Dedifferentiated amniotic fluid mesenchymal stem cell (primary cell): Measurements from ENCODE around the gene SAYSD1.
"Not testable (repeated sequence)": the region's sequence is repeated elsewhere in the genome, so short reads cannot be mapped to it uniquely, and the experiment has no call there.

Experiments
- DNase-seq: peaks from one replicate; pipeline ENCODE4 v3.0.0-alpha.2; 2016; ENCODE audit errors: extremely low spot score

The SAYSD1 gene, protein sequence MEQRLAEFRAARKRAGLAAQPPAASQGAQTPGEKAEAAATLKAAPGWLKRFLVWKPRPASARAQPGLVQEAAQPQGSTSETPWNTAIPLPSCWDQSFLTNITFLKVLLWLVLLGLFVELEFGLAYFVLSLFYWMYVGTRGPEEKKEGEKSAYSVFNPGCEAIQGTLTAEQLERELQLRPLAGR

GRCh38 chr6:39114704-39115599 is at the start of gene SAYSD1:
Gene SAYSD1 (minus strand): TSS chr6:39115186. CDS start chr6:39115089, 97 bp downstream.
- DNase-seq: peak; percentile 88

DNA sequence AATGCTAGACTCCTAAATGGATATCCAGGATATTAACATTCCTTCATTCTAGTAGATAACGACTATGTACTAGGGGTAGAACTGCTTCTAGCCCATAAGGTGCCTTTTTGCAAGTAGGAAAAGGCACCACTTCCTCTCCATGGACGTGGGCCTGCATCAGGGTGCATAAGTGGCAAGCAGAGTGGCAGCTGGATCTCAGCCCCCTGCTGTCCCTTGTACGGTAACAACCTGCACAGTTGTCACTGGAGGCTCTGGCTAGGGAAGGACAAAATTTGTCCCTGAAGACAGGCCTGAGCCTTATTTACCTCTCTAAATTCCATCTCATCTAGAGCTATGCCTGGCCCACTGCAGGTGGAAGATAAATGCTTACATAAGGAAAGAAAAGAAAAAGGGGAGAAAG is 42.5 kb upstream of the SAYSD1 start:
- no peak for DNase-seq

DNA sequence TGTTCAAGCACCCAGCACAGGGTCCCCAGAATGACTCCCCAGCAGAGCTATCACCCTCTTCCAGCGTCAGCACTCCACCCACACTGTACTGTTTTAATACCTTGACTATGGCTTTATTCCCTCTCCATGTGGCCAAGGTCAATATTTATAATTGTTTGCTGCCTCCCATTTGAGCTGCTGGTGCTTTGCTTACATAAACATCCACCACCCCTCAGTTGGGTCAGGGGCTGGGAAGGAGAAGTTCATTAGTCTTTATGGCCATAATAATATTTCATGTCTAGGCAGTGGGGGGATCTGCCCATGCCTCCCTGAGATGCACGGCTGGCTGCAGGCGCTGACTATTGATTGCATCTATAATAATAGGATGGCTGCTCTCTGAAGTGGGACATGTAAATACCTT is 41.8 kb upstream of the SAYSD1 start:
- DNase-seq: no peak

GRCh38 chr6:39154705-39155104 is 39.7 kb upstream of the SAYSD1 start:
- DNase-seq: no peak

GRCh38 chr6:39153766-39154397 is 38.9 kb upstream of the SAYSD1 start:
- no peak for DNase-seq

- DNase-seq: no peak
Measured at GRCh38 chr6:39152262-39152661, 37.3 kb upstream of the SAYSD1 start.

- DNase-seq: no peak
Measured at GRCh38 chr6:39151211-39151610, 36.2 kb upstream of the SAYSD1 start.

DNA sequence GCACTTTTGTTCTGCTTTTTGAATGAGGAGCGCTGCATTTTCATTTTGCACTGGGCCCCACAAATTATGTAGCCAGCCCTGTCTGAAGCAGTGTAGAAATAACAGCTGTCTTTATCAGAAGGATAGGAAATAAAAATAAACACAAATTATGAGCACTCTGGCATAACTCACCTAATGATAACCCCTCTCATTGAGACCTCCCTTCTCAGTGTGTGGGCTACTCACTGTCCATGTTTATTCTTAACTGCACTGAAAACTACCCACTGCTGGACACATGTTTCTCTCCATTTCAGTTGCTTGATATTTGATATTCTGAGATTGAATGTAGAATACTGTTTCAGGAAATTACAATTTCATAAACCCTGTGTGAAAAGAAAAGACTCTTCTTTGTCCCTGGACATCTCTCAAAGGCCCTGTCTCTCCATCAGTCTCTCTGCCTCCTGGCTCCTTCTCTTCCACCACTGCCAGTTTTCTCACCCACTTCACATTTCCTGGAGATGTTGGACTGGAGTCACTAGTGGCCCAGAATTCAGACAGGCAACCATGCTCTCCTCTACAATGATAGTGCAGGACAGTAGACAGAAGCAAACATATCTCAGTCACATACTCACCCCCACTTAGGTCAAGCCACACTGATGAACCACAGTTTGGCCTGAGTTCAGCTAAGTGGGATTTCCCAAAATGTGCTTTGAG is 29.6 kb upstream of the SAYSD1 start:
- DNase-seq: no peak

GRCh38 chr6:39143238-39143930 is 28.4 kb upstream of the SAYSD1 start:
- DNase-seq: no peak

DNA sequence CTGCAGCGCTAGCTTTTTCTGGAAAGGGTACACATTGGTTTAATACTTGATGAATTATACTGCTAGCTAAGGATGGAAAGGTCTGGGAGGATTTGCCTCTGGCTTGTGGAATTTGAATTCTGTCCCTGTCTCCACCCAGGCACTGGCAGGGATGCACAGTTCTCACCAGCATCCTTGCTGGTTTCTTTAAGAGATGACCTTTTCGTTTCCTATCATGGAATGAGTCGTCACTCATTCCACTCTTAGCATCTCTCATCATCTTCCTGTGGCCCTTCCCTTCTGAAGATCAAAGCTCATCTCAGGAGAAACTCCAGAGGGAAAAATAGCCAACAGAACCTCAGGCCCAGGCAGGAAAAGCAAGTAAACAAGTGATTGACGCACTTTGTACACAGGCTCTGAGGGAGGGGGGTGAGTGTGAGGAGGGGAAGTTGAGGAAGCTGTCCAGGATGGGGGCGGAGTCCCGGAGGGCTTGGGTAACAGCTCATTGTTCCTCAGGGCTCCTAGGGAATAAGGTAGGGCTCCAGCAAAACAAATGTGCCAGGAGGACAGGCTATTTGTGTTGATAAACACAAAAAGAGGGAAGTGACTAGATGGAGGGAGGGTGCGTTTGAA is 25.7 kb upstream of the SAYSD1 start:
- no peak for DNase-seq

GRCh38 chr6:39137245-39137644 is 22.3 kb upstream of the SAYSD1 start:
- no peak for DNase-seq

DNA sequence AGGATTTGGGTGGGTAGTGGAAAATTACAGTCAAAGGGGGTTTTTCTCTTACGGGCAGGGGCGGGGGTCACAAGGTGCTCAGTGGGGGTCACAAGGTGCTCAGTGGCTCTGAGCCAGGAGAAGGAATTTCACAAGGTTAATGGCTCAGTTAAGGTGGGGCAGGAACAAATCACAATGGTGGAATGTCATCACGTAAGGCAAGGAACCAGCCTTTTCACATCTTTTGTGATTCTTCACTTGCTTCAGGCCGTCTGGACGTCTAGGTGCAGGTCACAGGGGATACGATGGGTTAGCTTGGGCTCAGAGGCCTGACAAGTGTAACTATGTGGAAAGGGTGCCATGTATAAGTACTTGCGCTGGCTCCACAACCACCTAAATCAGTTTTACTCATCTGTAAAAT is 21.2 kb upstream of the SAYSD1 start:
- DNase-seq: not testable (repeated sequence)

DNA sequence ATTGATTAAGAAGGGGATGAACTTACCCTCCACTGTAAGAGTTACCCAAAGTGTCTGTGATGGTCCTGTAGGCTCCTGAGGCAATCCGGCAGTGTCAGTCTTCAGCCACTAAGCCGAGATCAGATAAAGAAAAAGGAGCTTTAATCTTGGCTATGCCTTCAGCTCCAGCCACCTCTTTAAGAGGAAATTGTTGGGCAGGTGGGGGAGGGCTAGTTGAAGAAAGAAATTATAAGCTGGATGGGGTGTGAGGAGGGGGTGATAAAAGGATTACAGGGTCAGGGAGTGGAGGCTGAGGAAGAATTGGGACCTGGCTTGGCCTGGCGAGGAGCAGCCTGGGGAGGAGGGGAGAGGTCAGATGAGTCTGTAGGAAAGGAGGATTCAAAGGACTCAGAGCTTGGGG is 19.8 kb upstream of the SAYSD1 start:
- not testable (repeated sequence) for DNase-seq

DNA sequence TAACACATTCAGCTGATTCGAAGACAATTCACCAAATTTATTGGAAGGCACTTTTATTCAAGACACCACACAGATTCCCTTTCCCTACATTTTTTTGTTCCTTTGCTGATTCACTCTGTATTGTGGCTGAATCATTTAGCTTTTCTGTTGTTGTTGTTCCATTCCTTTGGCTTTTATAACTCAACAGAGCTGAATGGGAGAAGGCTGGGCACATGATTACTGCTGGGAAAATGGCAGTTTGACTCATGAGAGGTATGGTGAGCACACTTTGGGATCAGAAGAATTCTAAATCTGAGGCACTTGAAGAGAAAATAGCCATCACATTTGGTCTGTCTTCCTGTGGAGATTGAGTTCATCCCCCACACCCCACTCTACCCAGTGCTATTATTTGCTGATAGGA is 15.7 kb upstream of the SAYSD1 start:
- no peak for DNase-seq

DNA sequence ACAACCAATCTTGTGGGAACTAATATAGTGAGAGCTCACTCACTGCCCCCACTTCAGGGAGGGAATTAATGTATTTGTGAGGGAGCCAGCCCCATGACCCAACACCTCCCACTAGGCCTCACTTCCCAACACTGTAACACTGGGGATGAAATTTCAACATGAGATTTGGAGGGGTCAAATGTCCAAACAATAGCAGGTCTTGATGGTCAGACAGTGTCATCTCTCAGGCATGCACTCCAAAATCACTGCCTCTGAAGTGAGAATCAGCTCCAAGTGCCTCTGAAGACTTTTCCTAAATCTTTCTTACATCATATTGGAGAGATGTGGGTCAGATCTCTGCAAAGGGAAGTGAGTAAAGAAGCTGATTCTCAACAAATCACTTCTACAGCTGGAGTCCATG is 13.8 kb upstream of the SAYSD1 start:
- DNase-seq: no peak

GRCh38 chr6:39128106-39128505 is 13.1 kb upstream of the SAYSD1 start:
- no peak for DNase-seq

DNA sequence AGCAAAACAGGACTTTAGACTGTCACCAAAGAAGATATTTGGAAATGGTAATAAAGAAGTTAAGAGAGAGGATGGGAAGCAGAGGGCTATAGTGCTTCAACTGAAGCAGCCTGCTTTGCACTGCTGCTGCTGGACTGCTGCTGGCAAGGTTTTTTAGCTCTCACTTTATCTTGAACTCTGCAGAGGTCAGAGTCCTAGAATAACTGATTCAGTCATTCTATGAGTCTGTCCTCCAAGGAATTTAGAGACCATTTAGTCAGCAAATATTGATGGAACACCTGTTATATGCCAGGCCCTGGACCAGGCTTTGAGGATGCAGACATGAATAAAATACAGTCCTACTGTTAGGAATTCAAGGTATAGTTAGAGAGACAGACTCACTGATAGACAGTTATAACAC is 9.1 kb upstream of the SAYSD1 start:
- no peak for DNase-seq

GRCh38 chr6:39118921-39119320 is 3.9 kb upstream of the SAYSD1 start:
- no peak for DNase-seq

- DNase-seq: no peak
Measured at GRCh38 chr6:39114388-39114703, 640 bp downstream of the SAYSD1 start.

DNA sequence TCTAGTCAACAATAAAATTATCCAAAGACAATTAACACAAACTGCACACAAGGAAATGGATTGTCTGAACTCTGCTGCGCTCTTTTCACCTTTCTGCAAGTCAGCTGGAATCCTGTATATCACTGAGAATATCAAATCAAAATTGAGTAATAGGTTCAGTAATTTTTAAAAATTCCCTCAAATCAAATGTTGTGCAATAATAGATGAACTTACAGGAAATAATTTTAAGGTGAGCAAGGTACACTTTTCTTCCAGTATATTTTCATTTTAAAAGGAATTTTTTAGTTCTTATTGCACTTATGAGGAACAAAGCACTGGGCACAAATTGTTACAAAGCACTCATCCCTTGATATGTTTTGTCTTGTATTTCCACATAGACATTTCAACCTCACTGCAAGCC is 1.2 kb downstream of the SAYSD1 start:
- no peak for DNase-seq

DNA sequence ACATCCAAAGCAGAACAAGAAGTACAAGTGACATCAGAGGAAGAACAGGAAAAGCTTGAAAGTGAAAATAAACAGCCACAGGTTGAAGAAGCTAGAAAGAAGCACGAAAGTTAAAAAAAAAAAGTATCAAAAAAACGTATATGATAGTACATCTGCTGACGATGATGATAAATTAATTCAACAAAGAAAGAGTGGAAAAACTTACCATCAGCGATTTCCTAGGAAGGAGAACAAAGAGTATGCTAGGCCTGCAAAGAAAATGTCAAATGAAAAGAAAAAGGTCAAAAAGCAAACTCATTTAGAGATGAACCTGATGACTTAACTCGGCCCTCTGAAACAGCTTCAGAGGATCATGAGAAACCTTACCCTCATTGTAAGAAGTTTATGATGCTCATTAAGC is 3.7 kb downstream of the SAYSD1 start:
- no peak for DNase-seq
